K562 (cell line): ENCODE measurements around the gene FUT6. TPM values are rescaled to one million over a fixed set of nuclear protein-coding genes. Genes with fewer than 3 reads are reported as not detected.

Experiments
- CBX8 ChIP-seq: fragments of 200-600 bp; sonication (generic); IDR thresholded peaks from 2 replicates; pipeline ENCODE4 v1.6.1; 2012; ENCODE audit warnings: borderline replicate concordance, mixed run types, low read depth, mild to moderate bottlenecking, moderate library complexity, mixed read lengths, low read length, control low read depth, inconsistent platforms; ENCODE audit not compliant: poor library complexity, severe bottlenecking; ENCODE audit errors: extremely low read depth
- DACH1 ChIP-seq: fragments of 450-650 bp; IDR thresholded peaks from 2 replicates; pipeline ENCODE4 v1.6.1; 2018; ENCODE audit not compliant: partially characterized antibody
- E2F4 ChIP-seq: sonication (generic); formaldehyde crosslinking; IDR thresholded peaks from 2 replicates; pipeline ENCODE4 v1.8.0; 2022; ENCODE audit warnings: mild to moderate bottlenecking, low read depth, missing genetic modification reagents
- NFIC ChIP-seq: fragments of 450-650 bp; IDR thresholded peaks from 2 replicates; pipeline ENCODE4 v1.6.1; 2017; ENCODE audit warnings: mild to moderate bottlenecking, inconsistent platforms
- NFYB ChIP-seq: IDR thresholded peaks from 2 replicates; pipeline ENCODE4 v1.6.1; 2011; ENCODE audit warnings: mild to moderate bottlenecking, moderate library complexity; ENCODE audit not compliant: insufficient read length; ENCODE audit errors: extremely low read depth
- PML ChIP-seq: IDR thresholded peaks from 2 replicates; pipeline ENCODE4 v1.6.1; 2012; ENCODE audit warnings: low read length, inconsistent platforms
- TRIM28 ChIP-seq: fragments of 450-650 bp; IDR thresholded peaks from 2 replicates; pipeline ENCODE4 v1.6.1; 2017
- ZBTB40 ChIP-seq, 2 experiments: fragments of 450-650 bp in 1 of 2; sonication (generic) in 1 of 2; formaldehyde crosslinking in 1 of 2; IDR thresholded peaks; 2 replicates each; pipeline versions ENCODE4 v1.7.1 to v1.9.0; 2016 to 2022; ENCODE audit warnings: inconsistent platforms in 1 of 2, mild to moderate bottlenecking in 1 of 2, missing genetic modification reagents in 1 of 2
- polyA plus RNA-seq, 8 experiments: library from polyadenylated mRNA; depleted of rRNA in 4 of 8; stranded (reverse) in 5 of 8; unstranded in 3 of 8; fragments of >200 nt; fragmentation: Nextera tagmentation in 2 of 8; fragmentation: Illumina TruSeq in 1 of 8; extraction: Ambion mirVana in 2 of 8; extraction: Trizol in 1 of 8; gene quantifications; 2 replicates each; pipeline versions ENCODE4 v1.2.1 to v1.2.3, GENCODE V29; 2011 to 2014; ENCODE audit warnings: inconsistent platforms in 1 of 8, missing spikeins in 1 of 8
- total RNA-seq, 7 experiments: library from RNA; depleted of rRNA in 6 of 7; stranded (reverse); fragments of >200 nt in 6 of 7; fragmentation: Illumina TruSeq in 2 of 7; extraction: Trizol in 2 of 7; gene quantifications; 2 replicates each; pipeline versions ENCODE4 v1.2.1 to v1.2.3, GENCODE V29; 2011 to 2021; ENCODE audit warnings: low replicate concordance in 1 of 7
- TF ChIP-seq, protein P1 (sequence below): fragments of 450-650 bp; formaldehyde crosslinking; IDR thresholded peaks from 2 replicates; pipeline ENCODE4 v1.4.0; 2020; ENCODE audit warnings: mild to moderate bottlenecking, moderate library complexity

Gene FUT6
- total and polyA plus RNA-seq, 9 of the 15 experiments (the other 6 are each of a cell fraction or from before 2014, with no cell fraction given): 0.04 TPM; not detected in 8

DNA sequence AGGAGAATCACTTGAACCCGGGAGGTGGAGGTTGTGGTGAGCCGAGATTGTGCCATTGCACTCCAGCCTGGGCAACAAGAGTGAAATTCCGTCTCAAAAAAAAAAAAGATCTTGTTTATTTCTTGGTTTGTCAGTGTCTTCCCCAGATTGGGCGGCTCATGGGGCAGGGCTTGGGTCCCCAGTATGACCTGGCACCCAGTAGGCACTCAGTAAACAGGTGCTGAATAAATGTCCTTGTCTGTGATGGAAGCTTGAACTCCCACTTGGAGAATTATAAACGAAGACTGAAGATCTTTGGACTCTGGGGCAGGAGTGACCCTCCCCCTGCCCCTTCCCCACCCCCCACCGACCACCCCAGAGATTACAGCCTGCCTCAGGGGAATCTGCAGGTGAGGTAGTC, 40.7 kb upstream of the FUT6 start (continued):
- no peak for TF ChIP-seq ZBTB40 (IDR thresholded peaks at IDR 0.05)
- no peak for TF ChIP-seq ZBTB40 (CRISPR knock-in tag; IDR thresholded peaks at IDR 0.05)
- TF ChIP-seq CBX8: no peak
- no peak for TF ChIP-seq E2F4 (CRISPR knock-in tag)
- no peak for TF ChIP-seq NFYB
- no peak for TF ChIP-seq PML
- no peak for TF ChIP-seq DACH1
- TF ChIP-seq, protein P1, sequence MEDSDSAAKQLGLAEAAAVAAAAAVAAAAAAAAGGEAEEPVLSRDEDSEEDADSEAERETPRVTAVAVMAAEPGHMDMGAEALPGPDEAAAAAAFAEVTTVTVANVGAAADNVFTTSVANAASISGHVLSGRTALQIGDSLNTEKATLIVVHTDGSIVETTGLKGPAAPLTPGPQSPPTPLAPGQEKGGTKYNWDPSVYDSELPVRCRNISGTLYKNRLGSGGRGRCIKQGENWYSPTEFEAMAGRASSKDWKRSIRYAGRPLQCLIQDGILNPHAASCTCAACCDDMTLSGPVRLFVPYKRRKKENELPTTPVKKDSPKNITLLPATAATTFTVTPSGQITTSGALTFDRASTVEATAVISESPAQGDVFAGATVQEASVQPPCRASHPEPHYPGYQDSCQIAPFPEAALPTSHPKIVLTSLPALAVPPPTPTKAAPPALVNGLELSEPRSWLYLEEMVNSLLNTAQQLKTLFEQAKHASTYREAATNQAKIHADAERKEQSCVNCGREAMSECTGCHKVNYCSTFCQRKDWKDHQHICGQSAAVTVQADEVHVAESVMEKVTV (CRISPR knock-in tag): no peak
- no peak for TF ChIP-seq NFIC
- no peak for TF ChIP-seq TRIM28
